DOHH2 (cell line): ENCODE results near the gene GFER.

Source experiments
- CTCF ChIP-seq: fragments of 200-600 bp; sonication (generic); IDR thresholded peaks from one replicate; pipeline ENCODE4 v1.5.1; 2014; ENCODE audit warnings: antibody characterized with exemption, mild to moderate bottlenecking, low read depth, low read length; ENCODE audit not compliant: poor library complexity, severe bottlenecking
- EZH2phosphoT487 ChIP-seq: fragments of 200-600 bp; sonication (generic); IDR thresholded peaks from 2 replicates; pipeline ENCODE4 v1.6.1; 2017; ENCODE audit warnings: borderline replicate concordance, mild to moderate bottlenecking, antibody characterized with exemption, low read length, moderate library complexity, mixed read lengths

GRCh38 chr16:1966460-1966859 is 17.5 kb upstream of the GFER start, which contains the start of gene RNF151:
- TF ChIP-seq CTCF: no peak
- no peak for TF ChIP-seq EZH2phosphoT487
